Activated T-cell treated with anti-CD3 and anti-CD28 coated beads, Interleukin-2, amount 50 U/mL, for 48 hours (primary cell): ENCODE data around the gene CPSF7.
A peak's percentile ranks its signal among the peaks of the same experiment; 100 is the strongest.
"Not testable (repeated sequence)": the region's sequence is repeated elsewhere in the genome, so short reads cannot be mapped to it uniquely, and the experiment has no call there.

Experiments used
- DNase-seq, 2 experiments: peaks; one replicate each; pipeline ENCODE4 v3.0.0-alpha.2; 2020

CPSF7 gene, protein sequence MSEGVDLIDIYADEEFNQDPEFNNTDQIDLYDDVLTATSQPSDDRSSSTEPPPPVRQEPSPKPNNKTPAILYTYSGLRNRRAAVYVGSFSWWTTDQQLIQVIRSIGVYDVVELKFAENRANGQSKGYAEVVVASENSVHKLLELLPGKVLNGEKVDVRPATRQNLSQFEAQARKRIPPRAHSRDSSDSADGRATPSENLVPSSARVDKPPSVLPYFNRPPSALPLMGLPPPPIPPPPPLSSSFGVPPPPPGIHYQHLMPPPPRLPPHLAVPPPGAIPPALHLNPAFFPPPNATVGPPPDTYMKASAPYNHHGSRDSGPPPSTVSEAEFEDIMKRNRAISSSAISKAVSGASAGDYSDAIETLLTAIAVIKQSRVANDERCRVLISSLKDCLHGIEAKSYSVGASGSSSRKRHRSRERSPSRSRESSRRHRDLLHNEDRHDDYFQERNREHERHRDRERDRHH

DNA sequence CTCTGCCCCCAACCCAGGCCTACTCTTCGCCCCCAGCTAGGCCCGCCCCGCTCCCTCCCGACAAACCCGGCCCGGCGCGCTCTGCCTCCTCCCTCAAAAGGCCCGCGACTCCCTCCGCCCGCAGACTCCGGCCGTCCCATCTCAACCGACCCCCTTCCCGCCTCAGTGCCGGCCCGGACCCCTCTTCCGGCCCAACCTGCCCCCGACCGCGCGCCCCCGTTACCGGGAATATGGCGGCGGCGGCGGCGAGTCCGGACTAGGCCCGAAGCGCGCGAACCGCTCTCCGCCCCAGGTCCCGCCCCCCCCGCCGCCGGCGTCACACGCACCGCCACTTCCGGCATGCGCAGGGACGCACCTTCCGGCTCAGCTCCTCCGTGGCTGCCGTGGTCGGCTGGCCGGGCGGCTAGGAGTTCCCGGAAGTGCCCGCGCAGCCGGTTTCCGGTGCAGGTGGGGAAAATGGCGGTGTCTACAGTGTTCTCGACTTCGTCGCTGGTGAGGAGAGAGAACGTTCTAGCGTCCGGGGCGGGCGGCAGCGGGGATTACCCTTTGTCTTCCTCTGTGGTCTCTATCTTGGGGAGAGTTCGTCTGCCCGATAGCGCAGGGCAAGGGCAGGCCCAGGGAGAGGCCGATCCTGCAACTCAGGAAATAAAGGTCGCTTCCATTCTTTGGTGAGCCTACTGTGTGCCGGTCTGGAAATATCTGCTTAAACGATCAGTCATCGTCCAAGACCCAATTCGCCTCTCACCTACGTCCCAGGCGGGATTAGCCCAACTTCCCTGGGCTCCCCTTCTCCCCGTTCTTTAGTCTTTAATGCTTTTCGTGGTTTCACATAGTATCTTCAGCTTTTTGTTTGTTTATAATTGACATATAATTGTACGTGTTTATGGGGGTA, at the start of gene CPSF7, which contains the start of gene SDHAF2:
CPSF7 (minus strand) TSS at position 285 of the 892 bp plus-strand sequence. CDS start 740 bp downstream, outside the sequence.
SDHAF2 (plus strand) TSS at position 434 of the 892 bp plus-strand sequence; CDS start at position 457, 23 bp downstream.
- DNase-seq: peak; percentile 97 to 99

DNA sequence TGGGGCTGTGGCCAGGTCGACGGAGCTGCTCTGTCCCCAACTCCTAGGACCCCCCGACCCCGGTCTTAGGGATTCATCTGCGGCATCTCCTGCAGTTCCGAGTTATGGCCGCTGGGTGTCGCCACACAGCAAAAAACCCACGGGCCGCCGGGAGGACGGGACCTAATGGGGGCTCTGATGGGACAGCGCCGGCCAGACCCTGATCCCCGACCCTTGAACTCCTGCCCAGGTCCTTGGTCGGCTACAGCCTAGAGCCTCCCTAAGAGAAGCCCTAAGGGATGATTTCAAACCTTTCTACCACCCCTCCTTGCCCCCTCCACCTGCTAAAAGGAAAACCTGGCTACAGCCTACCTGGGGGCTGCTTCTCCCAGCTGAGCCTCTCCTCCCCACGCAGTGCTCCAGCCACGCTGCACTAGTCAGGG, 48.0 kb upstream of the CPSF7 start:
- DNase-seq: peak; percentile 72 to 74

DNA sequence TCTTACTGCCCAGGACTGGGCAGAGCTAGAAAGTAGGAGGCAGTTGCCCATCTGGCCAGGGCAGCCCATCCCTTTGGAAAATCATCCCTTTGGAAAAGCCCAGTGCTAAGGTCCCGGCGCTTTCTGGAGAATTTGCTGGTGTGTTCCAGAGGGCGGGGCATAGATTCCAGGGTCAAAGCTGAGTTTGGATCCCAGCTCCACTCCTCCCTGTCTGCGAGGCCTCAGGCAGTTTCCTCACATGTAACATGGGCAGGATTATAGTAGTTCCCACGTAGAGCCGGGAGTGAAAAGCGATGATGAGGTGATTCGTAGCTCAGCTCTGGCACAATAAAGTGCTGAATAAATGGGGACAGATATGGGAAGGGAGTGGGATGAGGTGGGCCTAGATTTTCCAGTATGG, 47.4 kb upstream of the CPSF7 start:
- no peak for DNase-seq

DNA sequence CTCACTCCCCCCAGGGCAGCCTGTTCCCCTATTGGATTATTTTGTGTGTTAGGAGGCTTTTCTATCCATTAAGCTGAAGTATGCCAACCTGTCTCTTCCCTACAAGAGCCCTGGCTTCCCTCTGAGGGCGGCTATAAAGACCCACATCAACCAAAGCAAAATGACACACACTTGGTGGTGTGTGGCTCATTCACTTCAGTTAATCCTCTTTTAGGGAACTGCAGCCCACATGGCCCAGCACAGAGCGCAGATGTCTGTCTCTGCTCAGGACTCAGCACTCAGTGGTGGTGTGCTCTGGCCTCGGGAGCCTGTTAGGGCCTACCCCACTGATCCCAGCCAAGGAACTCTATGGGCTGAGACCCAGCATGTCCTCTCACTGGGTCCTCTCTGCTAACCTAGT, 46.6 kb upstream of the CPSF7 start:
- DNase-seq: no peak

DNA sequence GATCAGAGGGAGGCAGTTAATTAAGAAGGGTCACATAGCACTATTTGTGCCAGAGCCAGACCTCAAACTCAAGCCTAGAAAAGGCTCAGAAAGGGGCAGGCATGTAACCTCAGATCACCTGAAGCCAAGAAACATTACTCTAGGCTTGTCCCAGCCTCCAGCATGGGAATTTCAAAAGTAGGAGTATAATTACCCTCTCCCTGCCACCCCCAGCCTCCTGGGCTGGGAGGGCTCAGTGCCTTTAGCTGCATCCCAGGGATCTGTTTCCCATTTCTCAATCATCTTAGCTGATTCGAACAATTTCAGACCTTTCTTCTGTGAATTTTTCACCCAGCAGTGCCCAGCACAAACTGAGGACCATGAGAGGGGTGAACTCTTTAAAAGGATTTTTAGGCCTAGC, 45.7 kb upstream of the CPSF7 start:
- no peak for DNase-seq

DNA sequence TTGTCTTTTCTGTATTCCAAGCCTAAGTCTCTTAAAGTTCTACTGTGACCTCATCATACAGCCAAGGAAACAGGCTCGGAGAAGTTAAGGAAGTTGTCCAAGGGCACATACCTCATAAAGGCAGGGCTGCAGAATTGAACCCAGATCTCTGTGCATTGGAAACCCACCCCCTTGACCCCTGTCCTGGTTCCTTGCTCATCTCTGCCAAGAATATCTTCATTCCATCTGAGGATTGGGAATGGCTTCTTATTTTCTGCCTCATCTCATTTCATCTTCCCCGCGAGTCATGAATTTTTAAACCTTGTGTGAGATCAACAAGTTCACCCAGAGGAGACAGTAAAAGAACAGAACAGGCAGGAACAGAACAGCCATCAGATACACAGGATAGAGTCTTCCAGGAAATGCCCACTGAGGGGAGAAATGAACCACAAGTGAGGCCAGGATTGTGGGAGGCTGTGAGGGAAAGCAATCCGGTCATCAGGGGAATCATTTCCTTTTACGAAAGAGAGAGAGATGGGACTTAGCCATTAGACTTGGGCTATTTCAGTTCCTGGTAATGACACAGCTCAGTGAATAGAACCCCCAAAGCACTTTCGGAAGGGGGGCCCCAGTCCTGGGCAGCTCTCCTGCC, 44.4 kb upstream of the CPSF7 start:
- no peak for DNase-seq

DNA sequence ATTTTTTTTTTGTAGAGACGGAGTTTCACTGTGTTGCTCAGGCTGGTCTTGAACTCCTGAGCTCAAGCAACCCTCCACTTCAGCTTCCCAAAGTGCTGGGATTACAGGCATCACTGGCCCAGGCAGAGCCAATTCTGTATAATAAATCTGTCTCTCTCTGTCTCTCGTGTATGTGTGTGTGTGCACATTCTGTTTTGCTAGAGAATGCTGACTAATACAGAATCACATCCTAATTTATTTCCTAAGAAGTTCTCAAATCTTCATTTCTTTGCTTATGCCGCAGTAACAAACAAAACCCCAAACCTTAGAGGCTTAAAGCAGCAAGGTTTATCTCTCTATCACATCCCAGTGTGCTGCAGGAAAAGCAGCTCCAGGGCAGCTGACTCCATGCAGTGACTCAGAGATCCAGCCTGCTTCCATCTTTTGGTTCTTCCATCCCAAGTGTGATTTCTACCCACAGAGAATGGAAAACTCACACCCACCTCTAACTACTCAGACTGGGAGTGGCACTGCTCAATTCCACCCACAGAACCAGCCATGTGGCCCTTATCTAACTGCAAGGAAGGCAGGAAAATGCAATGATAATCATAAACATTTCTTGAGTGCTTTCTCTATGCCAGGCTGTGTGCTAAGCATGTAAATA, 43.7 kb upstream of the CPSF7 start:
- no peak for DNase-seq

DNA sequence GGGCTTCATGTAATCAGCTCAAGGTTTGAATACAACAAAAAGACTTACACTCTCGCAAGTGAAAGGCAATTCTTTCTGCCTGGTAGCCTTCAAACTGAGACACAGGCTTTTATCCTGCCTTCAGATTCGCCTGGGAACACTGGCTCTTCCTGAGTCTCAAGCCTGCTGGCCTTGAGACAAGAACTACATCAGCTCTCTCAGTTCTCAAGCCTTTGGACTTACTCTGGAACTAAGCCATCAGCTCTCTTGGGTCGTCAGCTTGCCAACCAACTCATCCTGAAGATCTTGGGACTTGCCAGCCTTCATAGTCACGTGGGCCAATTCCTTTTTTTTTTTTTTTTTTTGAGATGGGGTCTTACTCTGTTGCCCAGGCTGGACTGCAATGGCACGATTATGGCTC, 43.1 kb upstream of the CPSF7 start:
- no peak for DNase-seq

DNA sequence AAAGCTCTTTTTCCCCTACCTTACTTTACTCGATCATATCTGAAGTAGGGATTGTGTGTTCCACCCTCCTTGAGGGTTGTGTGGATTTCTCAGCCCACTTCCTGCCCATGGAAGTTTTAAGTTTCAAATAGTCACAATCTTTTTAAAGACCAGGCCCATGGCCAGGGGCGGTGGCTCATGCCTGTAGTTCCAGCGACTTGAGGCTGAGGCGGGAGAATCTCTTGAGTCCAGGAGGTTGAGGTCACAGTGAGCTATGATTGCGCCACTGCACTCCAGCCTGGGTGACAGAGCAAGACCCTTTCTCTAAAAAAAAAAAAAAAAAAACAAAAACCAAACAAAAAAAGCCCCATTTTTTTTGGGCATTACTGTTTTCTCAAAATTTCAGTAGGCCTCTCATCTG, 42.5 kb upstream of the CPSF7 start:
- no peak for DNase-seq

DNA sequence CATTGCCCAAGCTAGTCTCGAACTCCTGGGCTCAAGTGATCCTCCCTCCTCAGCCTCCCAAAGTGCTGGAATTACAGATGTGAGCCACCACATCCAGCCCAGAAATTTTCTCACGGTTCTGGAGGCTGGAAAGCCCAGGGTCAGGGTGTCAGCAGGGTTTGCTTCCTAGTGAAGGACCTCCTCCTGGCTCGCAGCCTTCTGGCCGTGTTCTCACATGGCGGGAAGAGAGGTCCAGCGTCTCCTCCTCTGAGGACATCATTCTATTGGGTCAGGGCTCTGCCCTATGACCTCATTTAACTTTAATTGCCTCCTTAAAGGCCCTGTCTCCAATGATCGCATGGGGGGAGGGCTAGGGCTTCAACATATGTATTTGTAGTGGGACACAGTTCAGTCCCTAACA, 38.2 kb upstream of the CPSF7 start:
- no peak for DNase-seq

DNA sequence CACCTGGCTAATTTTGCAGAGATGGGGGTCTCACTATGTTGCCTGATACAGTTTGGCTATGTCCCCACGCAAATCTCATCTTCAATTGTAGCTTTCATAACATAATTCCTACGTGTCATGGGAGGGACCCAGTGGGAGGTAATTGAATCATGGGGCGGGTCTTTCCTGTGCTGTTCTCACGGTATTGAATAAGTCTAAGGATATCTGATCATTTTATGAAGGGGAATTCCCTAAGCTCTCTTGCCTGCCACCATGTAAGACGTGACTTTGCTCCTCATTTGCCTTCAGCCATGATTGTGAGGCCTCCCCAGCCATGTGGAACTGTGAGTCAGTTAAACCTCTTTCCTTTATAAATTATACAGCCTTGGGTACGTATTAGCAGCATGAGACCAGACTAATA, 37.8 kb upstream of the CPSF7 start:
- not testable (repeated sequence) for DNase-seq

DNA sequence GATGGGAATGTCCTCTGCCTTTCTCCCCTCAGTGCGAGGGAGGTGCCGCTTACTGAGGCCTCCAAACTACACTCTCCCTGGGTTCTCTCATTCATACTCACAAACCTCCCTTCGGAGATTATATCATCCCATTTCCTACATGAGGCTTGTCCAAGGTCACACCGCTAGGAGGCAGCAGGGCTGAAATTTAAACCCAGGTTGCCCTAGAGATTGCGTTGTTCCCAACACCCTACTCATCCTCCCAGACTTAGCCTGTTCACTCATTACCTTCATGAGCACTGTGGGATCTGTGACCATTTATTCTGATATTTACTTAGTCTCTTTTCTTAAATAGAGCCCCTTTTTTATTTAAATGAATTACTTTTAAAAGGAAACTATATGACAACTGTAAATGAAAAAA, 31.2 kb upstream of the CPSF7 start:
- DNase-seq: no peak

DNA sequence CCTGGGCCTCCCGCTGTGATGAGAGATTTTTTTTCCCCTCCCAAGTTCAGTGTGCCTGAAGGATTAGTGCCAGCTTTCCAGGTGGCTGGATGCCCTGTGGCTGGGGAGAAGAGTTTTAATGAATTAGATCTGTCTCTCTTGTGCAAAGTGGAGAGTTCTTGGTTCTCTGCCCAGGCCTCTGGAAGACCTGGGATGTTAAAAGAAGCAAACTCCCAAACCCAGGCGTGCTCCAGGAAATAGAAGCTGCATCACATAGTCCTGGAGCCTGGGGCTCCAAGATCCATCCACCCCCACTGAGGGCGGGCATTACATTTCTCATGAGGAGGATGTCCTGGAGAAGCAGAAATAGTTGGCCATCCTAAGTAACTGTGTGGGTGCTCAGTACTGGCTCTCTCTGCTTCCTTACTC, 30.7 kb upstream of the CPSF7 start:
- no peak for DNase-seq

DNA sequence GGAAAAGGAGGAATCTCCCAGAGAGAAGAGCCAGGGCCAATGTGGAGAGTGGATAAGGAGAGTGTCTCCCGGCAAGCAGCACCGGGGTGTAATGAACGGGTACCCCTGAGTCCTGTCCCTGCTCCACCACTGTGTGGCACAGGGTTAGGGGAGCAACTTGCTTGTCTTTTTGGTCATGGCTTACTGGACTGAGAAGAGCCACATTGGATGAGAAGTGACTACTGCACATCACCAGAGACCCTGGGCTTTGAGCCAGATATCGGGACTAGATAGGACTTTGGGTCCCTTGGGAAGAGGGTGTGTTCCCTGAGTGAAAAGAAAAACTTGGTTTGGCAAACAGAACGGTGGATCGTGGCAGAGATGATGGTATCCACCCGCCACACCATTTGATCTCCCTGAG, 24.7 kb upstream of the CPSF7 start:
- no peak for DNase-seq

DNA sequence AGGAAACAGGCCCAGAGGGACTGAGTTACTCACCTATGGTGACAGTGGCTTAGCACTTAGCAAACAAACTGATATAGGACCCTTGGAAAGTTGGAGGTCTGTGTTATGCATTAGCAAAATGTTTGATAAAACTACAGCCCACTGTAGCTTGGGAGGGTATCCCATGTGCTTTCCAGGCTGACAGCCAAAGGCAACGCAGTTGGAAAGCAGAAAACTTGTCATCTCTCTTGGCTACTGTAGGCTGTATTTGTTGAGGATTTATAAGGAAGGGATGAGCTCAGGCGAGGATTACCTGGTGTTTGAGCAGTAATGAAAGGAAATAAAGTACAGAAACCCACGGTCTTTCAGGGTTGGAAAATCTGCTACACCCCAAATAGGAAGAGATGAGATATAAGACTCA, 23.9 kb upstream of the CPSF7 start:
- DNase-seq: no peak

DNA sequence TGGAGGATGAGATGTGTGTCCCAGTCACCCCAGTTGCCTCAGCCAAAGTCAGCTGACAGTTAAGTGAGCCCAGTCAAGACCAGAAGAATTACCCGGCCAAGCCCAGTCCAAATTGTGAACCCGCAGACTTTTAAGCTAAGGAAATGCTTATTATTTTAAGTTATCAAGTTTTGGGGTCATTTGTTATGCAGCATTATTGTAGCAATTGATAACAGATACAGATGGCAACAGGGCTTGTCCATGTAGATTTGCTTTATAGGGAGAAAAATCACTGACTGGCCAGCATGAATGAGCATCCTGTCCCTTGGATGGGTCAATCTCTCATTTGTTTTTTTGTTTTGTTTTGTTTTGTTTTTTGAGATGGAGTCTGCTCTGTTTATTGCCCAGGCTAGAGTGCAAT, 23.1 kb upstream of the CPSF7 start:
- DNase-seq: no peak

DNA sequence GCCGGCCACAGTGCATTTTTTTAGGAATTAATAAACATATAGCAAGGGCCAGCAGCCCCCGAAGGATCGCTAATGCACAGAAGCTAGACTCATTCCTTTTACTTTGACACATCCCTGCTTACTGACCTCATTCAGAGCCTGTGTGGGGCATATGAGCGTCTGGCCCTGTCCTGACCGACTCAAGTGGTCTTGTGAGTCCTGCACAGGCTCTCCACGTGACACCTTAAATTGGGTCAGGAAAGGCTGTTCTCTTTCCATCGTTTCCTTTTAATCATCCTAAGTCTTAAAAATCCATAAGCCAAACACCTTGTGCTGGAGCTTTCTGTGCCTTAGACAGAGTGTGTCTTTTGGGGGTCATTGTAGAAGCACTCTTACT, 18.8 kb upstream of the CPSF7 start:
- DNase-seq: no peak

DNA sequence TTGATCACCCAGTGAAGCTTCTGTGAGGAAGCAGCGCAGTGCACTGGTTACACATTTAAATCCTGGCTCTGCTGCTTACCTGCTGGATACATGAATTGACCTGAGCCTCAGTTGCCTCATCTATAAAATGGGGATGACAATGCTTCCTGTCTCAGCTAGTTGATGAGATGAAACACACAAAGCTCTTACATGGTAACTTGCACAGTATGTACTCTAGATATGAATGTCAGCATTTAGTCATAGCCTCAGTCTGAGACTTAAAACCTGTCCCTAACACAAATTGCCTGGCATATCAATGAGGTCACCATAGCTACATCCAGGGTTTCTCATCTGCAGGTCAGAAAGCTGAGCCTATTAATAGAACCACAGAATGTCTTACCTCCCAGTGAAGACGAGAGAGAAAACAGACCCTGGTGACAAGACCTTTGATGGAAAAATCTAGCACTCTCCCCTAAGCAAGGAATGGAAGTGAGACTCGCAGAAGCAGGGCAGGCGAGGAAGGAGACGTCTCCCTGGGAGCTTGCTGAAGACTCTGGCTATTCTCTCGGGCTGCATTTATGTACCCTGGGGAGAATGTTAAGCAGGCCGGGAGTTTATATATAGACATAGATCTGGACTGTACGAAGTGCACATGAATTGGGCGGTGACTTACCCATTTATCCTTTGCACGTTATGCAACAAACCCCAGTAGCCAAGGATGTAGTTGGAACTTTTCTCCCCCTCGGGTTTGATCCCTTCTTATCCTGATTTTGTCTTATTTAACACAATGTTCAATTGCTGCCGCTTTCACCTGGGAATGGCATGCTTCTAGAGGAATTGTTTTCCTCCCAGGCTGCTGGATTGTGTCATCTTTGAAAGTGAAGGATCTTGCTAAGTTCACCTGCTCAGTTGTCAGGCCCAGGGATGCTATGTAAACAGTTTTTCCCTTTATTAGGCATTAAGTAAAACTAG, 18.1 kb upstream of the CPSF7 start:
- peak; percentile 29 to 40 for DNase-seq

DNA sequence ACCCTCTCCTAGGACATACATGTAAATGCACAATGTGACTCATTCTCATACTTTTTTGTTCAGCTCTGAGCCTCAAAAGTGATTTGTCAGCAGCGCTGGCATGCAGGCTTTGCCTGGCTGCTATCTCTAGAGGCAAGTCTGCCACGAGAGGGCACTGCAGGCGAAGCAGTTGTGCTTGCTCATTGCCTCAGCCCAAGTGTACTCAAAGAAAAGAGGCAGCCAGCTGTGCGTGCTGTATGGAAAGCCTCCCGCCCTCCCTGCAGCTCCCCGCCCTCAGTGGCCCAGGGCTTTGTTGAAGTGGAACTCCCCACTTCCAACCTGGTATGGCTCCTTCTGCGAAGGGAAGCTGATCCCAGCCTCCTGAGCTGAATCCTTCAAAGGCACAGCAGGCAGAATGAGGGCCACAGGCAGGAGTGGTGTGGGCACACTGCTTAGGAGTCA, 16.5 kb upstream of the CPSF7 start:
- DNase-seq: peak; percentile 89 to 90

DNA sequence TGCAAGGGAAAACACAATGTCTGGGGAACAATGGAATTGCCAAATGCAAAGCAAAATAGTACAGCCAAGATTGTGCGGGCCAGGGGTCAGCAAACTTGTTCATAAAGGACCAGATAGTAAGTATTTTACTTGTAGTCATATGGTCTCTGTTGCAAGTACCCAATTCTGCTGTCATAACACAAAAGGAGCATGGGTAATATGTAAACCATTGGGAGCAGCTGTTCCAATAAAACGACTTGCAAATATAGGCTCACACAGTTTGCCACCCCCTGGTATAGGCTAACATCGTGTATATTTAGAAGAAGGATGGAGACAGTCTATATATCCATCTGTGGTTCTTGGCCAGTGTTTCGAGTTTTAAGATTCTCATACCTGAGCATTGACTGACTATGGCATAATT, 15.7 kb upstream of the CPSF7 start:
- DNase-seq: no peak

DNA sequence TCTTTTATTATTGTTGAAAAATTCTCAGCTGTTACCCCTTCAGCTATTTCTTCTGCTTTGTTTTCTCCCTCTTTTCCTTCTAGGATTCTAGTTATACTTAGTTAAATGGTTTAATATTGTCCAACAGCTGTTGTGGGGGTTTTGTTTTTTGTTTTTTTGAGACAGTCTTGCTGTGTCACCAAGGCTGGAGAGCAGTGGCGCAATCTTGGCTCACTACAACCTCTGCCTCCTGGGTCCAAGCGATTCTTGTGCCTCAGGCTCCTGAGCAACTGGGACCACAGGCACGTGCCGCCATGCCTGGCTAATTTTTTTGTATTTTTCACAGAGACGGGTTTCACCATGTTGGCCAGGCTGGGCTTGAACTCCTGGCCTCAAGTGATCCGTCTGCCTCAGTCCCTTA, 12.8 kb upstream of the CPSF7 start:
- DNase-seq: no peak

DNA sequence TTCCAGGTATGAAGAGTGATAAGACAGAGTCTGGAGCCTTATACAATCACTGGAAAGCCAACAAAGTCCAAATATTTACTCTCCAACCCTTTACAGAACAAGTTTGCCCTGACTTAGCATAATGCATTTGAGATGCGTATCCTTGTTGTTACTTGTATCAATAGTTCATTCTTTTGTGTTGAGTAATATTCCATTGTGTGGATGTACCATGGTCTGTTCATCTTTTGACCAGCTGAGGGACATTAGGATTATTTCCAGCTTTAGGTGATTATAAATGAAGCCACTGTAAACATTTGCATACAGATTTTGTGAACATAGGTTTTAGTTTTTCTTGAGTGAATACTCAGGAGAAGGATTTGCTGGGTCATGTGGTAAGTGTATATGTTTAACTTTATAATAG, 9.8 kb upstream of the CPSF7 start:
- no peak for DNase-seq
